NCI-H510A (cell line): ENCODE data around the gene SLC1A4.
"Not testable (repeated sequence)": the region's sequence is repeated elsewhere in the genome, so short reads cannot be mapped to it uniquely, and the experiment has no call there.

Experiments used
- DNase-seq: peaks from one replicate; lab custom pipeline; 2025; lab: John Stamatoyannopoulos, UW

Gene SLC1A4

GRCh38 chr2:64992990-64993389, 3.8 kb downstream of the SLC1A4 start:
- DNase-seq: peak; percentile 20

GRCh38 chr2:64995041-64995440, 5.8 kb downstream of the SLC1A4 start:
- DNase-seq: no peak

GRCh38 chr2:64996871-64997307, 7.7 kb downstream of the SLC1A4 start:
- no peak for DNase-seq

- DNase-seq: no peak
Measured at GRCh38 chr2:64998658-64999061, 9.5 kb downstream of the SLC1A4 start.

GRCh38 chr2:64999754-65000153, 10.6 kb downstream of the SLC1A4 start:
- DNase-seq: no peak

GRCh38 chr2:65000644-65001043, 11.4 kb downstream of the SLC1A4 start:
- DNase-seq: no peak

GRCh38 chr2:65003037-65003436, 13.8 kb downstream of the SLC1A4 start:
- no peak for DNase-seq

GRCh38 chr2:65004232-65004631, 15.0 kb downstream of the SLC1A4 start:
- DNase-seq: not testable (repeated sequence)

GRCh38 chr2:65013776-65014175, 24.6 kb downstream of the SLC1A4 start:
- DNase-seq: no peak

- DNase-seq: no peak
Measured at GRCh38 chr2:65015731-65016130, 26.5 kb downstream of the SLC1A4 start.

- no peak for DNase-seq
Measured at GRCh38 chr2:65016789-65017188, 27.6 kb downstream of the SLC1A4 start.

- DNase-seq: no peak
Measured at GRCh38 chr2:65017335-65017734, 28.1 kb downstream of the SLC1A4 start.

GRCh38 chr2:65018141-65018582, 29.0 kb downstream of the SLC1A4 start:
- DNase-seq: no peak

- no peak for DNase-seq
Measured at GRCh38 chr2:65019010-65019409, 29.8 kb downstream of the SLC1A4 start.

GRCh38 chr2:65019675-65020195, 30.5 kb downstream of the SLC1A4 start:
- DNase-seq: no peak

GRCh38 chr2:65020251-65020650, 31.1 kb downstream of the SLC1A4 start:
- not testable (repeated sequence) for DNase-seq

- no peak for DNase-seq
Measured at GRCh38 chr2:65020943-65021528, 31.8 kb downstream of the SLC1A4 start.

GRCh38 chr2:65021709-65022108, 32.5 kb downstream of the SLC1A4 start:
- DNase-seq: no peak

- no peak for DNase-seq
Measured at GRCh38 chr2:65022189-65022588, 33.0 kb downstream of the SLC1A4 start.

- DNase-seq: no peak
Measured at GRCh38 chr2:65023742-65024141, 34.5 kb downstream of the SLC1A4 start.

- DNase-seq: no peak
Measured at GRCh38 chr2:65024149-65024829, 35.1 kb downstream of the SLC1A4 start.

GRCh38 chr2:65025453-65026123, 36.4 kb downstream of the SLC1A4 start:
- no peak for DNase-seq

- DNase-seq: no peak
Measured at GRCh38 chr2:65026154-65026553, 37.0 kb downstream of the SLC1A4 start.
